Activated T-cell treated with anti-CD3 and anti-CD28 coated beads, Interleukin-2, amount 50 U/mL, for 72 hours (primary cell): Measurements from ENCODE around the gene LCA5L. TPM values are rescaled to one million over a fixed set of nuclear protein-coding genes. Genes with fewer than 3 reads are reported as not detected.
A peak's percentile ranks its signal among the peaks of the same experiment; 100 is the strongest.

Experiments
- ATAC-seq, 2 donors: fragments of 150-1000 bp; cut with Tn5 transposase; replicated peaks in 1 of 2; 2 replicates each; pipeline ENCODE4 v1.10.0; 2021; ENCODE audit warnings: moderate library complexity in 2 of 2, mild to moderate bottlenecking in 1 of 2
- DNase-seq, 2 donors: peaks; one replicate each; pipeline ENCODE4 v3.0.0; 2021 to 2022; ENCODE audit warnings: mixed read lengths in 1 of 2
- H3K27ac Mint-ChIP-seq: one replicate; pipeline ENCODE4 v1.8.0; 2022; ENCODE audit warnings: mild to moderate bottlenecking, moderate library complexity, mixed read lengths
- H3K27me3 Mint-ChIP-seq: one replicate; pipeline ENCODE4 v1.8.0; 2022; ENCODE audit warnings: low read depth, mixed read lengths
- H3K36me3 Mint-ChIP-seq, 2 donors: one replicate each; pipeline ENCODE4 v1.8.0; 2022; ENCODE audit warnings: mixed read lengths in 2 of 2, mild to moderate bottlenecking in 1 of 2; ENCODE audit not compliant: insufficient read depth in 2 of 2
- H3K4me1 Mint-ChIP-seq: one replicate; pipeline ENCODE4 v1.8.0; 2022; ENCODE audit warnings: low read depth, mixed read lengths
- H3K4me3 Mint-ChIP-seq, 2 donors: one replicate each; pipeline ENCODE4 v1.8.0; 2022; ENCODE audit warnings: mild to moderate bottlenecking in 2 of 2, mixed read lengths in 2 of 2, moderate library complexity in 2 of 2
- H3K9me3 Mint-ChIP-seq, 2 donors: one replicate each; pipeline ENCODE4 v1.8.0; 2022; ENCODE audit warnings: mixed read lengths in 2 of 2
- total RNA-seq, 2 donors: library from RNA; stranded (reverse); gene quantifications; one replicate each; pipeline ENCODE4 v1.2.3, GENCODE V29; 2022

LCA5L gene
- total RNA-seq, 2 donors from 2014 or later, result 0.31 TPM; not detected in 1

GRCh38 chr21:39466584-39466983, 21.0 kb upstream of the LCA5L start:
- Mint-ChIP-seq H3K4me3 (no peak overlapping the region), H3K27ac (no peak overlapping the region), H3K9me3 (peaks cover 0 to 2% of the 10 kb centered on the region in 2 donors), H3K36me3 (peaks cover 0 to 2% of the 10 kb centered on the region in 2 donors), H3K27me3 (no peaks in the 10 kb centered on the region), H3K4me1 (no peaks in the 10 kb centered on the region)
- DNase-seq, result no peak
- no peak for ATAC-seq

- Mint-ChIP-seq H3K4me3 (no peak overlapping the region), H3K9me3 (peaks cover 0 to 2% of the 10 kb centered on the region in 2 donors), H3K36me3 (peaks cover 0 to 2% of the 10 kb centered on the region in 2 donors), H3K4me1 (no peaks in the 10 kb centered on the region), H3K27me3 (no peaks in the 10 kb centered on the region), H3K27ac (no peak overlapping the region)
- ATAC-seq (no peak), DNase-seq (no peak)
Measured at GRCh38 chr21:39463308-39463707, 17.7 kb upstream of the LCA5L start.

GRCh38 chr21:39461419-39461818, 15.8 kb upstream of the LCA5L start:
- H3K9me3 Mint-ChIP-seq, result peaks cover 0 to 2% of the 10 kb centered on the region in 2 donors
- ATAC-seq (peak; percentile 32 to 49), DNase-seq (no peak)
- no peak overlapping the region for H3K27ac Mint-ChIP-seq
- H3K27me3 Mint-ChIP-seq, result no peaks in the 10 kb centered on the region
- H3K36me3 Mint-ChIP-seq, result peaks cover 0 to 2% of the 10 kb centered on the region in 2 donors
- no peaks in the 10 kb centered on the region for H3K4me1 Mint-ChIP-seq
- no peak overlapping the region for H3K4me3 Mint-ChIP-seq

- ATAC-seq, result no peak
Measured at GRCh38 chr21:39456665-39457064, 11.1 kb upstream of the LCA5L start.

GRCh38 chr21:39454949-39455668, 9.5 kb upstream of the LCA5L start:
- Mint-ChIP-seq H3K27ac (no peak overlapping the region), H3K4me1 (no peaks in the 10 kb centered on the region), H3K9me3 (no peaks in the 10 kb centered on the region), H3K27me3 (no peaks in the 10 kb centered on the region), H3K36me3 (no peaks in the 10 kb centered on the region), H3K4me3 (no peak overlapping the region)
- ATAC-seq (no peak), DNase-seq (no peak)

More at GRCh38 chr21:39456665-39457064, 11.1 kb upstream of the LCA5L start:
- no peaks in the 10 kb centered on the region for H3K36me3 Mint-ChIP-seq
- H3K27me3 Mint-ChIP-seq, result no peaks in the 10 kb centered on the region
- no peaks in the 10 kb centered on the region for H3K9me3 Mint-ChIP-seq
- no peak overlapping the region for H3K4me3 Mint-ChIP-seq
- no peaks in the 10 kb centered on the region for H3K4me1 Mint-ChIP-seq
- DNase-seq, result no peak
- H3K27ac Mint-ChIP-seq, result no peak overlapping the region

GRCh38 chr21:39453571-39454179, 8.1 kb upstream of the LCA5L start:
- no peak for DNase-seq
- Mint-ChIP-seq H3K9me3 (no peaks in the 10 kb centered on the region), H3K27me3 (no peaks in the 10 kb centered on the region), H3K27ac (no peak overlapping the region), H3K36me3 (no peaks in the 10 kb centered on the region), H3K4me3 (no peak overlapping the region), H3K4me1 (no peaks in the 10 kb centered on the region)
- ATAC-seq, result no peak

GRCh38 chr21:39452970-39453342, 7.4 kb upstream of the LCA5L start:
- Mint-ChIP-seq H3K4me3 (no peak overlapping the region), H3K27me3 (no peaks in the 10 kb centered on the region), H3K9me3 (no peaks in the 10 kb centered on the region), H3K4me1 (no peaks in the 10 kb centered on the region), H3K27ac (no peak overlapping the region), H3K36me3 (no peaks in the 10 kb centered on the region)
- DNase-seq (no peak), ATAC-seq (no peak)

GRCh38 chr21:39452207-39452969, 6.8 kb upstream of the LCA5L start:
- DNase-seq (no peak), ATAC-seq (peak in 1 of 2 donors; percentile 38)
- no peak overlapping the region for H3K27ac Mint-ChIP-seq
- no peaks in the 10 kb centered on the region for H3K36me3 Mint-ChIP-seq
- no peaks in the 10 kb centered on the region for H3K9me3 Mint-ChIP-seq
- no peak overlapping the region for H3K4me3 Mint-ChIP-seq
- no peaks in the 10 kb centered on the region for H3K4me1 Mint-ChIP-seq
- no peaks in the 10 kb centered on the region for H3K27me3 Mint-ChIP-seq

GRCh38 chr21:39451332-39452206, 6.0 kb upstream of the LCA5L start, which contains the start of gene SH3BGR:
SH3BGR (plus strand) TSS chr21:39451970; CDS start chr21:39452097, 127 bp downstream.
- ATAC-seq, result no peak
- Mint-ChIP-seq H3K4me3 (no peak within 1 kb of the TSS), H3K4me1 (no peaks in the 10 kb centered on the region), H3K27me3 (no peaks in the 10 kb centered on the region), H3K36me3 (no peaks in the 10 kb centered on the region), H3K9me3 (no peaks in the 10 kb centered on the region), H3K27ac (no peak within 1 kb of the TSS)
- no peak for DNase-seq

- no peak for DNase-seq
- Mint-ChIP-seq H3K27ac (no peak overlapping the region), H3K27me3 (peaks cover 21% of the 10 kb centered on the region), H3K4me1 (peaks cover 14% of the 10 kb centered on the region), H3K36me3 (no peaks in the 10 kb centered on the region), H3K4me3 (no peak overlapping the region), H3K9me3 (no peaks in the 10 kb centered on the region)
- no peak for ATAC-seq
Measured at GRCh38 chr21:39447264-39447663, 1.7 kb upstream of the LCA5L start.

- DNase-seq, result no peak
- Mint-ChIP-seq H3K27ac (peak overlapping the region; percentile 94), H3K36me3 (no peaks in the 10 kb centered on the region), H3K4me3 (peak overlapping the region; percentile 91 to 95), H3K9me3 (no peaks in the 10 kb centered on the region), H3K27me3 (peaks cover 31% of the 10 kb centered on the region), H3K4me1 (peaks cover 14% of the 10 kb centered on the region)
- ATAC-seq, result no peak
Measured at GRCh38 chr21:39444421-39445180, 977 bp downstream of the LCA5L start.
